ENCODE measurements around the gene TRMT1. TPM values are rescaled to one million over a fixed set of nuclear protein-coding genes. Genes with fewer than 3 reads are reported as not detected.

Gene TRMT1
- total RNA-seq, 1 donor from 2014 or later: 3.9 TPM

DNA sequence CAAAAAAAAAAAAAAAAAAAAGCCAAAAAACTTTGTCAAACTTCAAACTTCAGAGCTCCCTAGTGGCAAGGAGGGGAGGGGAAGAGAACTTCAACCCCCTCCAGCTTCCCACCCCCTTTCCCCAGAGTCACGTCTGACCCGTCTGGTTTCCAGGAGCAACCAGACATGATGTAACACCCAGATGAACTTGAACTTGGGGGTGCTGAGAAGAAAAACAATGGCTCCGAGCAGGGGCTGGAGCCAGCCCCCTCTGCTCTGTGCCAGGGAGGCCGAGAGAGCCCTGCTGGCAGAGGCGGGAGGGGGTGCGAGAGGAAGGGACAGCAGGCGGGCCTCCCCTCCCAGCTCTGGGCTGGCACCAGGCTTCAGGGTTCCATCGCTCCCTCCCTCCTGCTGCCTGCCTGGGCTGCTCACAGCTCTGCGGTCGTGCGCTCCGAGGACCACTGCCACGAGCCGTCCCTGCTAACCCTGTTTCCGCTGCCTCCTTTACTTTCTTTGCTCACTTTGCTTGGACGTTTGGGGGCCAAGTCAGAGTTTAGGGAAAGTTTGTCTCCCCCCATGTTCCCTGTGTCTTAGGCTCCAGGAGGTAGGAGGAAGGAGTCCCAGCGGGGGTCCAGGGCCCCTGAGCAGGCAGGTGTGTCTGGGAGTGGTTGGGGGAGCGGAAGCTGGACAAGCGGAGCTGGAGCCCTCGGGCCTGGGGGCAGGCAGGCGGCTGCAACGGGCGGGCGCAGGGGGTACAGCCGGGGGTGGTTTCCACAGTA, 25.0 kb downstream of the TRMT1 start:
- peak; percentile 98 for DNase-seq (ENCODE audit: low spot score)

GRCh38 chr19:13090511-13091231, 25.9 kb downstream of the TRMT1 start:
- DNase-seq (ENCODE audit: low spot score): no peak

DNA sequence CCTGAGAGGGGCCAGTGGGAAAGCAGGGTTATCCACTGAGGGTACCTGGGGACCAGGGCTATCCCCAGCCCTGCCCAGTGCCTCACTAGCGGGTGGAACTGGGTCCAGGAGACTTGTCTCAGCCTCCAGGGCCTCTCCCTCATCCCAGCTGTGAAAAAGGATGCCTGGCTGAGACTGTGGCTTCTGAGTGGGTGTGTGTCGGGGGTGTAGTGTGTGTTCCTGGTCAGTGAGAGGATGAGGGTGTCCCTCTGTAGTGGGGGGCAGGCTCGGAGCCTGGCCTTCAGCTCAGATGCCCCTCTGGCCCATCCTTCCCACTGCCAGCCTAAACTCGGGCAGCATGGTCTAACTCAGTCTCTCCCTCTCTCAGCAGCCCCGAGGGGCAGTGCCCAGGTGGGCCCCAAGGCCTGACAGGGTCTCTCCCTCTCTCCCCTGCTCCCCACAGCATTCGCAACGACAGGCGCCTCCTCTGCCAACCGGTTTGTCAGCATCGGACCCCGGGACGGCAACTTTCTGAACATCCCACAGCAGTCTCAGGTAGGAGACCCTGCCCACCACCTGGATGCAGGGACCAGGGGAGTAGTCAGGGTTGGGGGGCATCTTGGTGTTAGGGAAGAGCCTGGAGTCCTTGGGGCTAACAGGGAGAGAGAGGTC, 26.6 kb downstream of the TRMT1 start:
- DNase-seq (ENCODE audit: low spot score): no peak

- DNase-seq (ENCODE audit: low spot score): no peak
Observed at GRCh38 chr19:13089139-13089856, 27.2 kb downstream of the TRMT1 start.

GRCh38 chr19:13087795-13088537, 28.6 kb downstream of the TRMT1 start:
- no peak for DNase-seq (ENCODE audit: low spot score)

- no peak for DNase-seq (ENCODE audit: low spot score)
Observed at GRCh38 chr19:13087295-13087694, 29.2 kb downstream of the TRMT1 start.

GRCh38 chr19:13086341-13086740, 30.2 kb downstream of the TRMT1 start:
- DNase-seq (ENCODE audit: low spot score): no peak

DNA sequence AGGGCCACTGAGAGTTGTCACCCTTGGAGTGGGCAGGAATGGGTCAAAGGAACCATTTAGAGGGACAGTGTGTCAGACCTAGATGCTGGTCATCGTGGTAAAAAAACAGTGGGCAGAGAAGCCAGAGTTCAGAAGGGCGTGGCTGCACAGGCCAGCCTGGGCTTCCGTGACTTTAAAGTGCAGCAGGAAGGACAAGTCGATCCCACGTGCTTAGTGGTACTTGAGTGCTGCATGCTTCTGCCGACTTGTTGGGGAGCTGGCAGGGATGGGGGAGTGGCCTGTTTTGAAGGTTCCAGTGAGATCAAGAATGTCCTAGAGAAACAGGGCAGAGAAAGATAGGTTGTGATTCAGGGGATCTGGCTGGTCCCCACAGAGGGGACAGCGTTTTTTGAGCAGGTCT, 30.9 kb downstream of the TRMT1 start:
- no peak for DNase-seq (ENCODE audit: low spot score)

DNA sequence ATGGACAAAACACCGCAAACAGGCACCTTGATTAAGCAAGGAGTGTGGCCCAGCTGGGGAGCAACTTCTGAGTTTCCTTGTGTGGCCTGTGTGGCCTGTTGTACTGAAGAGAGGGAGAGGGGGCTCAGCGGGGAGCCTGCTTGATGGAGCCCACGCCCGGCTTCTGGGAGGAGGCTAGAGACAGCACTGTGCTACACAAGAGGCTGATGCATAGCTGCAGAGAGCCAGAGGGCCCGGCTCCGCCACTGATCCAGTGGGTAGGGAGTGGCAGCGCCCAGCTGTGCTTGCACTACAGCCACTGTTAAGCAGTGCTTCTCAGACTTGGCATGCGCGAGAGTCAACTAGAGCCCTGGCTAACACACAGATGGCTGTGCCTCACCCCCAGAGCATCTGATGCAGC, 32.9 kb downstream of the TRMT1 start:
- DNase-seq (ENCODE audit: low spot score): no peak

GRCh38 chr19:13083008-13083404, 33.5 kb downstream of the TRMT1 start:
- DNase-seq (ENCODE audit: low spot score): no peak

GRCh38 chr19:13082192-13083007, 34.1 kb downstream of the TRMT1 start:
- DNase-seq (ENCODE audit: low spot score): no peak

- peak; percentile 95 for DNase-seq (ENCODE audit: low spot score)
Observed at GRCh38 chr19:13079542-13079986, 37.0 kb downstream of the TRMT1 start.

DNA sequence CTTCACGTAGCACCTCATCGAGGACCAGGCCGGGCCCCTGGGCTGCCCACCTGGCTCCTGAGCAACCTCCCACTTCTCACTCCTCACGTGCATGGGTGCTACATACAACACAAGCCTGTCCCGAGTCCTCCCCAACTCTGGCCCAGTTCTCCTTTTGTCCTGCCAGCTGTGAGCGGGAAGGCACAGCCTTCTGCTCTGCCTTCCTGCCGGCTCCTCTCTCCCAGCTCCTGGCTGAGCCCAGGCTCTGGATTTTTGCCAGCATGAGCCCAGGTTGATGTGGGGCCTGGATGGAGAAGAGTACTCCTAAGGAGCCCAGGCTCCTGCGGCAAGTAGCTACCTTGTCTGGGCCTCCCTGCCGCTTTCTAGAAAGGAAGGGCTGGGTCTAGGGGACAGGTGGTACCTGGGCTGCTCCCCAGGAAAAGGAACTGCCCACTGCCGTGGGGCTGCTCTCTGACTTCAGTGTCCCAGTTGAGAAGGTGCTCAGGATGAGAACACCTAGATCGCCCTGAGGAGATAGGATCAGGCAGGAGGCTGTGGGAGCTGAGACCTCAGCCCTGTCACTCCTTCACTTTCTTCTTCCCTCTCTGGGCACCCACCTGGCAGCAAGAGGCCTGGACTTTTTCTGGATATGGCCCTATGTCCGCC, 37.5 kb downstream of the TRMT1 start:
- no peak for DNase-seq (ENCODE audit: low spot score)

DNA sequence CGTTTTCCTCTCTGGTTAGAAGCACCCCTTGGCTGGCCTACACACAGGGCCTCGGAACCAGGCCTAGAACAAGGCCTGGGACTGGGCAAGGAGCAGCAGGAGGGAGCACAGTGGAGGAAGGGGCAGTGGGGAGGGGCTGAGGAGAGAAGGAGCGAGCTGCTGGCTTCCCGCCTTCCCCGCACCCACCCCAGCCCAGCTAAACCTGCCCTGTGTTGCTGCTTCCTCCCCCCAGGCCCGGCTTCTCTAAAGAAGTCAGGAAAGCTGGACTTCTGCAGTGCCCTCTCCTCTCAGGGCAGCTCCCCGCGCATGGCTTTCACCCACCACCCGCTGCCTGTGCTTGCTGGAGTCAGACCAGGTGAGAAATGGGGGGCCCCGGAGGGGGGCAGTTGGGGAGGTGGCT, 38.2 kb downstream of the TRMT1 start:
- DNase-seq (ENCODE audit: low spot score): no peak

- DNase-seq (ENCODE audit: low spot score): no peak
Observed at GRCh38 chr19:13077240-13077639, 39.3 kb downstream of the TRMT1 start.

DNA sequence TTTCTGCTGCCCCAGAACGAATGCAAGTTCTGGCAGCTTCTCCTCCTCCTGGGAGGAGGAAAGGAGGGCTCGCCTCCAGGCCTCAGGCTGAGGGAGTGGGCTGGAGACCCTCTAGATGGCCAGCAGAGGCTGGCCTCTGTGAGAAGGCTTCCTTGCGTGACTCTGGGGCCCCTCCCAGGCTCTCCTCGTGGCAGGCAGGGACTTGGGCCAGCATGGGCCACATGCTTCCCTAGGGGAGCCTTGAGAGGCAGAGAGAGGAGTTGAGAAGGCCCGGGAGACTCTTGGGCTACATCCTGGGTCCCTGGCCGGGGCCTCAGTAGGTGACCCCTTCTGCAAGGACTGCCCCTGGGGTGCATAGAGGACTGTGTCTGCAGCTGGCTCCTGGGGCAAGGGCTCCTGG, 39.8 kb downstream of the TRMT1 start:
- DNase-seq (ENCODE audit: low spot score): no peak

GRCh38 chr19:13076320-13076719, 40.2 kb downstream of the TRMT1 start:
- DNase-seq (ENCODE audit: low spot score): no peak

DNA sequence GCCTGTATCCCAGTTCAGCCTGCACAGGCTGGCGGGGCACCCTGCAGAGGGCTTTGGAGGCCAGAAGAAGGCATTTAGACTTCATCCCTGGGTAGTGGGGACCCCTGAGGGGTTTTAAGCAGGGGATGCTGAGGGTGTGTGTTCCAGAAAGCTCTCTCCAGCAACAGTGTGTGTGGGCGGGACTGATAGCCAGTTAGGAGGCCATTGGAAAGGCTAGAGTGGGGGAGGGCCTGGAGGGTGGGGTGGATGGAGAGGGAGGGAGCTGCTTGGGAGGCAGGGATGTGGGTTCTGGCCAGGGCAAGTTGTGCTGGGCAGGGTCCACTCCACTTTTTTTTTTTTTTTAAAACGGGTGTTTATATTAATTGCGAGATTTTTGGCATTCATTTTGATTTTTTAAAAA, 42.2 kb downstream of the TRMT1 start:
- no peak for DNase-seq (ENCODE audit: low spot score)

DNA sequence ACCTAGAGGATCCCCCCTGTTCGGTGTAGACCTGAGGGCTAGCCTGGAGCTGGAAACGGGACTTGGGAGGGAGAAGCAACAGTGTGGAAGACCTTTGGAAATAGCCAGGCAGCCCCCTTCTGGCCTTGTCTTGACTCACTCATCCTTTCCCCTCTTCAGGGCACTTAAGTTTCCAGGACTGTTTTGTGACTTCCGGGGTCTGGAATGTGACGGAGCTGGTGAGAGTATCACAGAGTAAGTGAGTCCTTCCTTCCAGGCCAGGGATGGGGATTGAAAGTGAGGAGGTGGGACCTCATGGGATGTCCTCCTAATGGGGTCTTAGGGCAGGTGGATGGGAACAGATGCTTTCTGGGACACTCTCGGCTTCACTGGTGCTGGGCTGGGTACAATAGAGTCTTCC, 43.3 kb downstream of the TRMT1 start:
- no peak for DNase-seq (ENCODE audit: low spot score)
